ENCODE measurements around the gene TBC1D23.

- TF ChIP-seq EZH2 (IDR thresholded peaks at IDR 0.05; ENCODE audit: low read length, unreplicated experiment) = no peak
- TF ChIP-seq CTCF (conservative IDR thresholded peaks at IDR 0.05; ENCODE audit: low read depth, low read length) = no peak
- TF ChIP-seq EZH2phosphoT487 (IDR thresholded peaks at IDR 0.05; ENCODE audit: borderline replicate concordance, low read length) = no peak
Measured at GRCh38 chr3:100360757-100361496, 100.1 kb downstream of the TBC1D23 start.
